Breast epithelium (tissue), 4 donors: ENCODE results near the gene DGAT2. TPM values are rescaled to one million over a fixed set of nuclear protein-coding genes. Genes with fewer than 3 reads are reported as not detected.

Source experiments
- DNase-seq, 2 donors: peaks; one replicate each; pipeline ENCODE4 v3.0.0-alpha.2; 2019; ENCODE audit warnings: low spot score in 2 of 2
- H3K27ac ChIP-seq, 2 donors: fragments of 200-600 bp; sonication (generic) in 1 of 2; one replicate each; pipeline ENCODE4 v1.5.1; 2016 to 2019; ENCODE audit warnings: mild to moderate bottlenecking in 1 of 2
- H3K27me3 ChIP-seq, 2 donors: fragments of 200-600 bp; sonication (generic) in 1 of 2; one replicate each; pipeline versions ENCODE4 v1.5.1 to v1.6.0; 2017 to 2019; ENCODE audit warnings: control low read depth in 1 of 2, mild to moderate bottlenecking in 1 of 2
- H3K36me3 ChIP-seq: fragments of 200-600 bp; one replicate; pipeline ENCODE4 v1.5.1; 2019
- H3K4me1 ChIP-seq, 2 donors: fragments of 200-600 bp; sonication (generic); one replicate each; pipeline ENCODE4 v1.5.1; 2016 to 2019; ENCODE audit warnings: control low read depth in 1 of 2
- H3K4me3 ChIP-seq, 3 donors: fragments of 200-600 bp; sonication (generic); 1 replicate in 2 of 3; 2 replicates in 1 of 3; pipeline ENCODE4 v1.5.1; 2016 to 2019; ENCODE audit warnings: mild to moderate bottlenecking in 3 of 3, moderate library complexity in 2 of 3
- H3K9me3 ChIP-seq, 2 donors: fragments of 200-600 bp; sonication (generic) in 1 of 2; one replicate each; pipeline ENCODE4 v1.5.1; 2016 to 2019; ENCODE audit warnings: control low read depth in 1 of 2
- POLR2A ChIP-seq: fragments of 450-650 bp; IDR thresholded peaks from one replicate; pipeline ENCODE4 v1.6.1; 2016; ENCODE audit warnings: antibody characterized with exemption, mild to moderate bottlenecking, moderate library complexity
- POLR2AphosphoS5 ChIP-seq, 3 donors: sonication (generic); formaldehyde crosslinking; IDR thresholded peaks; one replicate each; pipeline ENCODE4 v1.6.1; 2017; ENCODE audit warnings: antibody characterized with exemption in 3 of 3
- intact Hi-C: fragments of 100-400 bp; cut with DNase I; formaldehyde crosslinking; loops from one replicate; pipeline ENCODE4 v1.15.1; 2023; ENCODE audit warnings: low total_unique reads
- total RNA-seq, 3 donors: library from RNA; depleted of rRNA; stranded (reverse); fragments of >200 nt; gene quantifications; one replicate each; pipeline ENCODE4 v1.1.0, GENCODE V29; 2016
- TF ChIP-seq, protein P1 (sequence below), 3 donors: fragments of 450-650 bp; IDR thresholded peaks; one replicate each; pipeline ENCODE4 v1.5.1; 2016 to 2017; ENCODE audit warnings: antibody characterized with exemption in 3 of 3, mild to moderate bottlenecking in 3 of 3, moderate library complexity in 3 of 3

The DGAT2 gene
- total RNA-seq, 3 donors from 2014 or later: 26.2 to 134 (median 36.1) TPM

DNA sequence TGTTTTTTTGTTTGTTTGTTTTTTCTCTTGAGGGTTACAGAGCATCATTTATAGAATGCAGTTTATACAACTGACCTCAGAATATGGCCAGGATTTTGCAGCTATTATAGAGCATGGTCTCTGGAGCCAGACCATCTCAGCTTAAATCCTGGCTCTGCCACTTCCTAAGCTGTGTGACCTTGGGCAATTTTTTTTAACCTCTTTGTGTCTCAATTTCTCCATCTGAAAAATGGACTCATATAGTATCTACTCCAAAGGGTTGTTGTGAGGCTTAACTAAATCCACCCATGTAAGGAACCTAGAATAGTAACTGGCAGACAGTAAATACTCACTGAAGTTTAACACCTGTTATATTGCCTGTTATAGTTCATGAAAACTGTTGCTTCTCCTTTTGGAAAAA, 8.3 kb upstream of the DGAT2 start:
- intact Hi-C loops: no loop called here
- H3K9me3 ChIP-seq: no peaks in the 10 kb centered on the region
- no peaks in the 10 kb centered on the region for H3K4me1 ChIP-seq
- no peaks in the 10 kb centered on the region for H3K36me3 ChIP-seq
- H3K27ac ChIP-seq: no peak overlapping the region
- no peak for DNase-seq
- H3K4me3 ChIP-seq: no peak overlapping the region
- H3K27me3 ChIP-seq: no peaks in the 10 kb centered on the region
- TF ChIP-seq, protein P1, sequence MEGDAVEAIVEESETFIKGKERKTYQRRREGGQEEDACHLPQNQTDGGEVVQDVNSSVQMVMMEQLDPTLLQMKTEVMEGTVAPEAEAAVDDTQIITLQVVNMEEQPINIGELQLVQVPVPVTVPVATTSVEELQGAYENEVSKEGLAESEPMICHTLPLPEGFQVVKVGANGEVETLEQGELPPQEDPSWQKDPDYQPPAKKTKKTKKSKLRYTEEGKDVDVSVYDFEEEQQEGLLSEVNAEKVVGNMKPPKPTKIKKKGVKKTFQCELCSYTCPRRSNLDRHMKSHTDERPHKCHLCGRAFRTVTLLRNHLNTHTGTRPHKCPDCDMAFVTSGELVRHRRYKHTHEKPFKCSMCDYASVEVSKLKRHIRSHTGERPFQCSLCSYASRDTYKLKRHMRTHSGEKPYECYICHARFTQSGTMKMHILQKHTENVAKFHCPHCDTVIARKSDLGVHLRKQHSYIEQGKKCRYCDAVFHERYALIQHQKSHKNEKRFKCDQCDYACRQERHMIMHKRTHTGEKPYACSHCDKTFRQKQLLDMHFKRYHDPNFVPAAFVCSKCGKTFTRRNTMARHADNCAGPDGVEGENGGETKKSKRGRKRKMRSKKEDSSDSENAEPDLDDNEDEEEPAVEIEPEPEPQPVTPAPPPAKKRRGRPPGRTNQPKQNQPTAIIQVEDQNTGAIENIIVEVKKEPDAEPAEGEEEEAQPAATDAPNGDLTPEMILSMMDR (IDR thresholded peaks at IDR 0.05): no peak
- TF ChIP-seq POLR2A (no peak), POLR2AphosphoS5 (IDR thresholded peaks at IDR 0.05) (no peak)

DNA sequence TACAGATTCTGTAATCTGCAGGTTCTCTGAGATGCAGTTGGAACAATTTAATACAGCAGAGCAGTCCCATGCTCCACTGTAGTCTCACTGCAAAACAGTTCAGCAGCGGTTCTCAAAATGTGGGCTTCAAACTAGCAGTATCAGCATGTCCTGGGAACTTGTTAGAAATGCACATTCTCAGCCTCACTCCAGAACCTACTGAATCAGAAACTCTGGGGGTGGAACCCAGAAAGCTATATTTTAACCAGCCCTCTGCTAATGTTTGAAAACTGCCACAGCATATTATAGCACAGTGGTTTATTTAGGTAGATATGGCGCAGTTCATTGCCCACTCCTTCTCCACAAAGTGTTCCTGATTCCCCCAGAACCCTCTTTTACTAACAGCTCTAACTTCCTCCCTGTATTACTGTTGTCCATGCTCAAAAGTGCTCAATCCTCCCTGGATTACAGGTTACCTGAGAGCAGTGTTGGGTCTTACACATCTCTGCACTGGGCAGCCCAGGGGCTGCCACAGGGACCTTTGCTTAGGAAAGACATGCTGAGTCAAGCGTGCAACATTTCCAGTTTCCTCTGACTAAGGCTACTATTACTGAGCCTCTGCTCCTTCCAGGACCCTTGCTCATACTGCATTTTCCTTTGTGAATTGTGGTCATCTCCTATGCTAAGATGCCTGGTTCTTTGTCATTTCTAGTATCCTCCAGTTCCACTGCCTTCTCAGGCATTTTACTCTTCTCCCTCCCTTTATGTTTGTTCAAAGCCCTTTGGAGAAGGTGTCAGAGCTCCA, 7.7 kb upstream of the DGAT2 start:
- intact Hi-C loops: no loop called here
- no peaks in the 10 kb centered on the region for H3K9me3 ChIP-seq
- H3K4me1 ChIP-seq: no peaks in the 10 kb centered on the region
- no peaks in the 10 kb centered on the region for H3K27me3 ChIP-seq
- no peak overlapping the region for H3K4me3 ChIP-seq
- TF ChIP-seq POLR2AphosphoS5 (IDR thresholded peaks at IDR 0.05) (no peak), POLR2A (no peak)
- TF ChIP-seq, protein P1 (IDR thresholded peaks at IDR 0.05): no peak
- no peaks in the 10 kb centered on the region for H3K36me3 ChIP-seq
- no peak for DNase-seq
- H3K27ac ChIP-seq: no peak overlapping the region

DNA sequence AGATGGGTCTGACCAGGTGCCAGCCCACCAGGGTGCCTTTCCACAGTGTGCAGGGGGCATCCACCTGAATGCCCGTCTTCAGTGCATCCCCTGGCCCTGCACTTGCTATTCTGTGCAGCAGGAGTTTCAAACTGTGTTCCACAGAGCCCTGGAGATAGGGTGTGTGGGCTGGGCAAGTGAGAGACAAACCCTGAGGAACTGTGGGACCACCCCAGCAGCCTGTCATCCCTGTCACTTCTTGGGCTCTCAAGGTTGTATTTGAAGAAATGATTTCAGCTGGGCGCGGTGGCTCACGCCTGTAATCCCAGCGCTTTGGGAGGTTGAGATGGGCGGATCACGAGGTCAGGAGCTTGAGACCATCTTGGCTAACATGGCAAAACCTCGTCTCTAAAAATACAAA, 6.4 kb upstream of the DGAT2 start:
- Histone ChIP-seq H3K27me3 (no peaks in the 10 kb centered on the region), H3K36me3 (no peaks in the 10 kb centered on the region), H3K9me3 (no peaks in the 10 kb centered on the region), H3K4me3 (no peak overlapping the region), H3K27ac (no peak overlapping the region), H3K4me1 (no peaks in the 10 kb centered on the region)
- intact Hi-C loops: no loop called here
- DNase-seq: no peak
- no peak for TF ChIP-seq POLR2AphosphoS5 (IDR thresholded peaks at IDR 0.05)
- TF ChIP-seq, protein P1 (IDR thresholded peaks at IDR 0.05): no peak
- TF ChIP-seq POLR2A: no peak

DNA sequence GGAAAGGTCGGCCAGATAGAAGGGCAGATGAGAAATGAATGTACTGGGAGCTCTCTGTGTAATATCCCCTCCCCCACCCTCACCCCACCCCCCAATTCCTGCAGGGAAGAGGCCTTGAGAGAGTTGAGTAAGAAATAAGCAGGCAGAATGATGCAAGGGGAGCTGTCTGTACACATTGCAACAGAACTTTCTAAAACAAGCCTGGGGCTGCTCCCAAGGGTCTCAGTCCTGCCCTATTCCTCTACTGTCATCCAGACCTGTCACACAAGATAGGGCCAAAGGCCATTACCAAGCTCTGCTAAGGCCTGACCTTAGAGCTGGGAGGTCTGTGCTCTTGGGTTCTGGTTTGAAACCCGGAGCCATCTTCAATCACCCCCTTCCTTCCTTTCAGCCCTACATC, 5.7 kb upstream of the DGAT2 start:
- Histone ChIP-seq H3K36me3 (no peaks in the 10 kb centered on the region), H3K27ac (no peak overlapping the region), H3K4me1 (peaks cover 0 to 4% of the 10 kb centered on the region in 2 donors), H3K9me3 (no peaks in the 10 kb centered on the region), H3K27me3 (no peaks in the 10 kb centered on the region), H3K4me3 (no peak overlapping the region)
- TF ChIP-seq, protein P1 (IDR thresholded peaks at IDR 0.05): no peak
- TF ChIP-seq POLR2AphosphoS5 (IDR thresholded peaks at IDR 0.05): no peak
- TF ChIP-seq POLR2A: no peak
- intact Hi-C loops: no loop called here
- DNase-seq: no peak

DNA sequence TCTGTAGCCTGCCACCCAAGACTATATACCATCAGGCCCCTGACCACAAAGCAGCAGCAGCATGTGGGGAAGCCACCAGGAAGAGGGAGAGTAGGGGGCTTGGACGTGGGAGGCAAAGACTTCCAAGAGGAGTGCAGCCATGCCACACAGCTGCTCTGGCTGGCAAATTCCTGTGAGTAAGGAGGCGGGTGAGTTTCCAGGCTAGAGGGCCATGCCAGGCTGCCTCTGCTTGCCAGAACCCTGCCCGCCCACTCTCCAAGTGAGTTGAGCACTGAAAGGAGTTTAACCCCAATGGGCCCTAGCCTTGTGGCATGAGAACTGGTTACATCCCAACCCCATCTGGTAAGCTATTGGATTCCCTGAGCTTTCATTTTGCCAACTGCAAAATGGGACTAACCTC, 4.7 kb upstream of the DGAT2 start:
- Histone ChIP-seq H3K36me3 (no peaks in the 10 kb centered on the region), H3K27me3 (no peaks in the 10 kb centered on the region), H3K4me3 (no peak overlapping the region), H3K4me1 (peaks cover 0 to 10% of the 10 kb centered on the region in 2 donors), H3K27ac (no peak overlapping the region), H3K9me3 (no peaks in the 10 kb centered on the region)
- DNase-seq: no peak
- no peak for TF ChIP-seq POLR2AphosphoS5 (IDR thresholded peaks at IDR 0.05)
- no peak for TF ChIP-seq POLR2A
- intact Hi-C loops: no loop called here
